K562 (cell line): ENCODE data around the gene SFRP5. TPM values are rescaled to one million over a fixed set of nuclear protein-coding genes. Genes with fewer than 3 reads are reported as not detected.

ENCODE experiments used
- CHAMP1 ChIP-seq: fragments of 450-650 bp; IDR thresholded peaks from 2 replicates; pipeline ENCODE4 v1.6.1; 2016; ENCODE audit warnings: mild to moderate bottlenecking
- E2F6 ChIP-seq, 2 experiments: IDR thresholded peaks; 2 replicates each; pipeline ENCODE4 v1.6.1; 2011; ENCODE audit warnings: borderline replicate concordance in 1 of 2, control low read depth in 1 of 2, low read depth in 1 of 2, low read length in 1 of 2, mild to moderate bottlenecking in 1 of 2, mixed read lengths in 1 of 2, moderate library complexity in 1 of 2; ENCODE audit not compliant: insufficient read depth in 1 of 2, insufficient read length in 1 of 2, poor library complexity in 1 of 2, severe bottlenecking in 1 of 2; ENCODE audit errors: extremely low read depth in 1 of 2
- E4F1 ChIP-seq: fragments of 250-450 bp; sonication (Bioruptor Pico); IDR thresholded peaks from 2 replicates; pipeline ENCODE4 v1.5.0; 2021; ENCODE audit warnings: mild to moderate bottlenecking, borderline replicate concordance
- EWSR1 ChIP-seq: fragments of 450-650 bp; IDR thresholded peaks from 2 replicates; pipeline ENCODE4 v1.6.1; 2018; ENCODE audit warnings: borderline replicate concordance, mild to moderate bottlenecking, low read depth, moderate library complexity; ENCODE audit not compliant: partially characterized antibody
- HES1 ChIP-seq: fragments of 450-650 bp; IDR thresholded peaks from 2 replicates; pipeline ENCODE4 v1.6.1; 2016; ENCODE audit warnings: low read depth, mild to moderate bottlenecking, moderate library complexity
- JUND ChIP-seq, 2 experiments: IDR thresholded peaks; 2 replicates in 1 of 2; 3 replicates in 1 of 2; pipeline ENCODE4 v1.6.1; 2011; ENCODE audit warnings: borderline replicate concordance in 2 of 2, low read depth in 2 of 2, low read length in 2 of 2, improper control_type of control experiment in 1 of 2, missing biosample characterization in 1 of 2, missing genetic modification characterization in 1 of 2, missing genetic modification reagents in 1 of 2
- MAZ ChIP-seq, 2 experiments: fragments of 450-650 bp in 1 of 2; sonication (generic) in 1 of 2; formaldehyde crosslinking; IDR thresholded peaks in 1 of 2; conservative IDR thresholded peaks in 1 of 2; 2 replicates each; pipeline versions ENCODE4 v1.4.0 to v1.5.0; 2020; ENCODE audit warnings: mild to moderate bottlenecking in 1 of 2, missing genetic modification reagents in 1 of 2
- MYNN ChIP-seq, 2 experiments: sonication (generic); formaldehyde crosslinking in 1 of 2; IDR thresholded peaks; 2 replicates each; pipeline versions ENCODE4 v1.5.0 to v1.6.1; 2016 to 2020; ENCODE audit warnings: antibody characterized with exemption in 1 of 2, missing genetic modification reagents in 1 of 2
- NR4A1 ChIP-seq, 2 experiments: fragments of 250-450 bp in 1 of 2; fragments of 450-650 bp in 1 of 2; sonication (Bioruptor Pico) in 1 of 2; IDR thresholded peaks; 2 replicates each; pipeline versions ENCODE4 v1.4.0 to v1.6.1; 2016 to 2020; ENCODE audit warnings: mild to moderate bottlenecking in 2 of 2, missing compliant biosample characterization in 1 of 2, missing genetic modification characterization in 1 of 2, moderate library complexity in 1 of 2
- POLR2AphosphoS5 ChIP-seq: IDR thresholded peaks from 2 replicates; pipeline ENCODE4 v1.6.1; 2011; ENCODE audit warnings: mild to moderate bottlenecking, low read depth, low read length, moderate library complexity; ENCODE audit not compliant: control insufficient read depth, insufficient read depth
- RHOXF2B ChIP-seq: fragments of 250-450 bp; sonication (Bioruptor Pico); conservative IDR thresholded peaks from 2 replicates; pipeline ENCODE4 v1.5.1; 2021
- TFAM ChIP-seq: fragments of 250-450 bp; sonication (Bioruptor Pico); conservative IDR thresholded peaks from 2 replicates; pipeline ENCODE4 v1.5.0; 2021; ENCODE audit warnings: mild to moderate bottlenecking, moderate library complexity
- TFAP4 ChIP-seq: sonication (generic); formaldehyde crosslinking; IDR thresholded peaks from 2 replicates; pipeline ENCODE4 v1.8.0; 2022; ENCODE audit warnings: missing genetic modification reagents, mild to moderate bottlenecking, moderate library complexity, borderline replicate concordance
- ZBTB17 ChIP-seq: fragments of 450-650 bp; formaldehyde crosslinking; IDR thresholded peaks from 2 replicates; pipeline ENCODE4 v1.4.0; 2020; ENCODE audit warnings: mild to moderate bottlenecking
- ZNF212 ChIP-seq: fragments of 450-650 bp; formaldehyde crosslinking; IDR thresholded peaks from 2 replicates; pipeline ENCODE4 v1.4.0; 2020; ENCODE audit warnings: mild to moderate bottlenecking
- polyA plus RNA-seq, 8 experiments: library from polyadenylated mRNA; depleted of rRNA in 4 of 8; stranded (reverse) in 5 of 8; unstranded in 3 of 8; fragments of >200 nt; fragmentation: Nextera tagmentation in 2 of 8; fragmentation: Illumina TruSeq in 1 of 8; extraction: Ambion mirVana in 2 of 8; extraction: Trizol in 1 of 8; gene quantifications; 2 replicates each; pipeline versions ENCODE4 v1.2.1 to v1.2.3, GENCODE V29; 2011 to 2014; ENCODE audit warnings: inconsistent platforms in 1 of 8, missing spikeins in 1 of 8
- total RNA-seq, 7 experiments: library from RNA; depleted of rRNA in 6 of 7; stranded (reverse); fragments of >200 nt in 6 of 7; fragmentation: Illumina TruSeq in 2 of 7; extraction: Trizol in 2 of 7; gene quantifications; 2 replicates each; pipeline versions ENCODE4 v1.2.1 to v1.2.3, GENCODE V29; 2011 to 2021; ENCODE audit warnings: low replicate concordance in 1 of 7

Gene SFRP5
- total and polyA plus RNA-seq, 9 of the 15 experiments (the other 6 are each of a cell fraction or from before 2014, with no cell fraction given): 0.07 to 0.29 (median 0.13) TPM; not detected in 3

GRCh38 chr10:97788552-97789442 is 17.0 kb upstream of the SFRP5 start (continued):
- TF ChIP-seq TFAP4 (CRISPR knock-in tag) (peak; percentile 91), NR4A1 (CRISPR knock-in tag; IDR thresholded peaks at IDR 0.05) (no peak), NR4A1 (tag; IDR thresholded peaks at IDR 0.05) (0 out of 2 replicates have a peak, but pooled peaks have one; percentile 27), ZBTB17 (CRISPR knock-in tag) (no peak), CHAMP1 (0 out of 2 replicates have a peak, but pooled peaks have one; percentile 44), TFAM (CRISPR knock-in tag) (no peak), EWSR1 (no peak), POLR2AphosphoS5 (peak; percentile 96), E4F1 (CRISPR knock-in tag) (no peak), RHOXF2B (CRISPR knock-in tag) (no peak), MAZ (CRISPR knock-in tag; conservative IDR thresholded peaks at IDR 0.05 in 1 of 2, IDR thresholded peaks at IDR 0.05 in 1 of 2) (peak; percentile 70 to 78), JUND (IDR thresholded peaks at IDR 0.05; ENCODE audit: borderline replicate concordance, low read depth, low read length) (peak; percentile 46; the same call in 1 of the 2 replicates), JUND (tag; IDR thresholded peaks at IDR 0.05; ENCODE audit: borderline replicate concordance, low read depth, low read length) (no peak; the same call in 2 of the 3 replicates), MYNN (IDR thresholded peaks at IDR 0.05) (peak; percentile 90), MYNN (CRISPR knock-in tag; IDR thresholded peaks at IDR 0.05) (no peak), ZNF212 (CRISPR knock-in tag) (no peak), HES1 (no peak), E2F6 (IDR thresholded peaks at IDR 0.05; ENCODE audit: borderline replicate concordance in 1 of 2, extremely low read depth in 1 of 2, insufficient read depth in 1 of 2, insufficient read length in 1 of 2, low read depth in 1 of 2, low read length in 1 of 2, poor library complexity in 1 of 2, severe bottlenecking in 1 of 2) (no peak)
